WTC11 (cell line): ENCODE measurements around the gene PGLYRP2.

Experiments
- ATF3 ChIP-seq: sonication (generic); formaldehyde crosslinking; conservative IDR thresholded peaks from 2 replicates; pipeline ENCODE4 v1.8.1; 2022; ENCODE audit warnings: mild to moderate bottlenecking, missing genetic modification reagents
- CREB1 ChIP-seq: sonication (generic); formaldehyde crosslinking; IDR thresholded peaks from 2 replicates; pipeline ENCODE4 v1.8.0; 2023; ENCODE audit warnings: mild to moderate bottlenecking, missing genetic modification reagents
- CTCF ChIP-seq: fragments of 200-600 bp; IDR thresholded peaks from 2 replicates; pipeline ENCODE4 v1.8.0; 2022; ENCODE audit warnings: antibody characterized with exemption
- E2F4 ChIP-seq: sonication (generic); formaldehyde crosslinking; IDR thresholded peaks from 2 replicates; pipeline ENCODE4 v1.8.1; 2022; ENCODE audit warnings: low read depth, mild to moderate bottlenecking, moderate library complexity, missing genetic modification reagents, borderline replicate concordance
- JUN ChIP-seq: sonication (generic); formaldehyde crosslinking; IDR thresholded peaks from 2 replicates; pipeline ENCODE4 v1.8.0; 2023; ENCODE audit warnings: mild to moderate bottlenecking, missing genetic modification reagents
- MAX ChIP-seq: sonication (generic); formaldehyde crosslinking; IDR thresholded peaks from 2 replicates; pipeline ENCODE4 v1.8.0; 2022; ENCODE audit warnings: mild to moderate bottlenecking, missing genetic modification reagents
- MXD4 ChIP-seq: fragments of 250-450 bp; sonication (Bioruptor Pico); IDR thresholded peaks from 2 replicates; pipeline ENCODE4 v1.8.0; 2021; ENCODE audit warnings: mild to moderate bottlenecking, moderate library complexity, borderline replicate concordance
- ZNF263 ChIP-seq: sonication (generic); formaldehyde crosslinking; IDR thresholded peaks from 2 replicates; pipeline ENCODE4 v1.8.1; 2022; ENCODE audit warnings: low read depth, mild to moderate bottlenecking, moderate library complexity, missing genetic modification reagents
- ZNF317 ChIP-seq: sonication (generic); formaldehyde crosslinking; IDR thresholded peaks from 2 replicates; pipeline ENCODE4 v1.8.1; 2023; ENCODE audit warnings: low read depth, mild to moderate bottlenecking, moderate library complexity, missing genetic modification reagents, borderline replicate concordance
- ZSCAN18 ChIP-seq: fragments of 250-450 bp; sonication (Bioruptor Pico); IDR thresholded peaks from 2 replicates; pipeline ENCODE4 v2.1.2; 2022; ENCODE audit warnings: mild to moderate bottlenecking, moderate library complexity

GRCh38 chr19:15452111-15453047 is 26.9 kb downstream of the PGLYRP2 start:
- TF ChIP-seq CTCF, result no peak
- TF ChIP-seq ZNF317 (CRISPR knock-in tag), result no peak
- no peak for TF ChIP-seq MXD4 (CRISPR knock-in tag)
- TF ChIP-seq ZSCAN18, result no peak
- no peak for TF ChIP-seq JUN (CRISPR knock-in tag)
- TF ChIP-seq ATF3 (CRISPR knock-in tag), result no peak
- TF ChIP-seq ZNF263, result no peak
- no peak for TF ChIP-seq CREB1 (CRISPR knock-in tag)
- TF ChIP-seq E2F4 (CRISPR knock-in tag), result no peak
- TF ChIP-seq MAX (CRISPR knock-in tag), result no peak
